GM12892 (cell line): ENCODE data around the gene SYT6.

ENCODE experiments used
- DNase-seq: peaks from one replicate; pipeline ENCODE4 v3.0.0; 2011; ENCODE audit not compliant: insufficient read length
- FAIRE-seq: peaks from 2 replicates; lab custom pipeline; 2011; peaks lifted over from hg19 to GRCh38; lab: Jason Lieb, UNC
- POLR2A ChIP-seq: IDR thresholded peaks from 2 replicates; pipeline ENCODE4 v1.6.1; 2011; ENCODE audit warnings: low read depth, low read length, control low read depth
- POLR2AphosphoS5 ChIP-seq: IDR thresholded peaks from 2 replicates; pipeline ENCODE4 v1.6.1; 2011; ENCODE audit warnings: low read depth, low read length, control low read depth
- TAF1 ChIP-seq: IDR thresholded peaks from 2 replicates; pipeline ENCODE4 v1.6.1; 2011; ENCODE audit warnings: low read depth, mild to moderate bottlenecking, control low read depth, low read length, borderline replicate concordance

Gene SYT6

GRCh38 chr1:114176366-114176765 is 22.7 kb upstream of the SYT6 start:
- DNase-seq (no peak), FAIRE-seq (no peak)
- TF ChIP-seq POLR2AphosphoS5: no peak
- TF ChIP-seq TAF1: no peak
- TF ChIP-seq POLR2A: no peak

- TF ChIP-seq POLR2A (no peak), POLR2AphosphoS5 (no peak), TAF1 (no peak)
- FAIRE-seq: no peak
- DNase-seq: no peak
These were observed 20.0 kb upstream of the SYT6 start for GRCh38 chr1:114173680-114174079.

- no peak for TF ChIP-seq POLR2AphosphoS5
- DNase-seq (no peak), FAIRE-seq (no peak)
These were observed 15.8 kb upstream of the SYT6 start for GRCh38 chr1:114169509-114169908.

- no peak for DNase-seq
- no peak for FAIRE-seq
- TF ChIP-seq POLR2AphosphoS5 (no peak), POLR2A (no peak), TAF1 (no peak)
These were observed 13.6 kb upstream of the SYT6 start for GRCh38 chr1:114167226-114167625.

- no peak for FAIRE-seq
- no peak for TF ChIP-seq POLR2AphosphoS5
- no peak for TF ChIP-seq POLR2A
These were observed 11.3 kb upstream of the SYT6 start for GRCh38 chr1:114164840-114165543.

GRCh38 chr1:114159941-114160340 is 6.3 kb upstream of the SYT6 start:
- FAIRE-seq: no peak
- no peak for DNase-seq
- TF ChIP-seq TAF1: no peak
- no peak for TF ChIP-seq POLR2A
- TF ChIP-seq POLR2AphosphoS5: no peak

More at GRCh38 chr1:114164840-114165543, 11.3 kb upstream of the SYT6 start:
- no peak for DNase-seq

GRCh38 chr1:114157275-114157660 is 3.6 kb upstream of the SYT6 start:
- TF ChIP-seq POLR2AphosphoS5 (no peak), POLR2A (no peak), TAF1 (no peak)
- no peak for DNase-seq
- no peak for FAIRE-seq

- no peak for DNase-seq
- TF ChIP-seq TAF1 (no peak), POLR2AphosphoS5 (no peak), POLR2A (no peak)
- no peak for FAIRE-seq
These were observed 3.0 kb upstream of the SYT6 start for GRCh38 chr1:114156538-114157274.

GRCh38 chr1:114155706-114156105 is 2.0 kb upstream of the SYT6 start:
- no peak for TF ChIP-seq TAF1
- TF ChIP-seq POLR2AphosphoS5: no peak
- TF ChIP-seq POLR2A: no peak
- FAIRE-seq (no peak), DNase-seq (no peak)

GRCh38 chr1:114154963-114155322 is 1.3 kb upstream of the SYT6 start:
- FAIRE-seq (no peak), DNase-seq (no peak)
- no peak for TF ChIP-seq TAF1
- no peak for TF ChIP-seq POLR2A
- no peak for TF ChIP-seq POLR2AphosphoS5

GRCh38 chr1:114154146-114154962 is 685 bp upstream of the SYT6 start:
- no peak for TF ChIP-seq TAF1
- no peak for TF ChIP-seq POLR2AphosphoS5
- no peak for TF ChIP-seq POLR2A
- FAIRE-seq: no peak
- no peak for DNase-seq
